KG1 (cell line): Measurements from ENCODE around the gene DPYSL5.
"Not testable (repeated sequence)": the region's sequence is repeated elsewhere in the genome, so short reads cannot be mapped to it uniquely, and the experiment has no call there.

Source experiments
- DNase-seq: peaks from one replicate; lab custom pipeline; 2025; lab: John Stamatoyannopoulos, UW

The DPYSL5 gene

DNA sequence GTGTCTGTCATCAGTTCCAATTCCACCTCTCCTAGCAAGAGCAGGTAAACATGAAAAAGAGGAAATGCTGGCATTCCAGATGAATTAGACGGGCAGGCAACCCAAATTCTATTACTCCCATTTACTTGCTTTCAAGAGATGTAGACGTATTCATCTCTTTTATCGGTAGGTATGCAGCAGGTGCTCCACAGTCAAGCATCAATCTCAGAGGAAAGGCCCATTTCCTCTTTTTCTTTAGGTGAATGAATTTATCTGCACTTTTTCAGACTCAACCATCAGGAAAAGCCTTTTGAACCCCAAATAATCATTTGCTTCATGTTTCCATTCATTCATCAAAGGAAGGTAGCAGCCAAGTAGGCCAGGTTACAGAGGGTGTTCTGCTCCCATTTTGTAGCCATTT lies 27.9 kb downstream of the DPYSL5 start:
- no peak for DNase-seq

DNA sequence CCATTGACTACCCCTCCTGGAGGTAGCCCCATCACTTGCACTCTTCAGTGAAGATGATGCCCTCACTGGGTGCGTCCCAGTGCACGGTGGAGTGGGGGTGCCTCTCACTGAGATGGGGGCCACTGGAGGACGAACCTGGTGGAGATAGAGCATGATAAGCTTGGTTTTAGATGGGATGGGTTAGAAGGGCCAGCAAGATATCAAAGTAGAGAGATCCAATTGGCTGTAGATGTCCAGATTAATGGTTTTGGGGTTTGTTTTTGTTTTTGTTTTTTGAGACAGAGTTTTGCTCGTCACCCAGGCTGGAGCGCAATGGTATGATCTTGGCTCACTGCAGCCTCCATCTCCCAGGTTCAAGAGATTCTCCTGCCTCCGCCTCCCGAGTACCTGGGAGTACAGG lies 28.3 kb downstream of the DPYSL5 start:
- no peak for DNase-seq

DNA sequence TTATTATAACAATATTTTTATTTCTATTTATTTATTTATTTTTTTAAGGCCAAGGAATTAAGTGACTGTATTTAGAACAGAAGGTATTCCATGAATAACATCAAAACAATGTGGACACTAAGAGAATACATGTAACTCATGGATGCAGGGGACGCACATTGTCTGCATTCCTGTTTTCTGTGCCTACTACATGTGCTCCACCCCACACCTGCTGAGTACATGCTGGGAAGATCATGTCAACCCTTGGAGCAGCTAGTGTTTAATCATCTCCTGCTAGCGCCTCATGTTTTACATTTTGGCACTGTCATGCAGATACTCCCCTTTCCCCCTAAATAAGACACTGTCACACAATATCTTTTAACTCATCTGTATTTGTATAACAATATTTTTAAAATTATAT lies 29.3 kb downstream of the DPYSL5 start:
- no peak for DNase-seq

DNA sequence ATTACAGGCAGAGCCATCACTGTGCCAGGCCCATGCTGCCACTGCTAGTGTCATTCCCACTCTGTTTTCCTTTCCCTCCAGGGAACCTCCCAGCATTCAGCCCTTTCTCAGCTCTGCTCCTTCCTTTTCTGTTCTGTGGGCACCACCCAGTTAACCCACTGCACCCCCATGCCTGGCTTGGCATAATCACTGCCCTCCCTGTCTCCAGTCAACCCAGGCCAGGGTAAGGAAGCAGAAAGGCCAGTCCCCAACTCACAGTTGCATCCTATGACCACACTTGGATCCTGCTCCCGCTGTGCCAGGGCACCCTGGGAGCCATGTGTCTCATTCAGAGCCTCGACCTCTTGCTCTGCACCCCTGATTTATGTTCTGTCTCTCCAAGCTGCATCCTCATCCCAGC lies 32.2 kb downstream of the DPYSL5 start:
- no peak for DNase-seq

DNA sequence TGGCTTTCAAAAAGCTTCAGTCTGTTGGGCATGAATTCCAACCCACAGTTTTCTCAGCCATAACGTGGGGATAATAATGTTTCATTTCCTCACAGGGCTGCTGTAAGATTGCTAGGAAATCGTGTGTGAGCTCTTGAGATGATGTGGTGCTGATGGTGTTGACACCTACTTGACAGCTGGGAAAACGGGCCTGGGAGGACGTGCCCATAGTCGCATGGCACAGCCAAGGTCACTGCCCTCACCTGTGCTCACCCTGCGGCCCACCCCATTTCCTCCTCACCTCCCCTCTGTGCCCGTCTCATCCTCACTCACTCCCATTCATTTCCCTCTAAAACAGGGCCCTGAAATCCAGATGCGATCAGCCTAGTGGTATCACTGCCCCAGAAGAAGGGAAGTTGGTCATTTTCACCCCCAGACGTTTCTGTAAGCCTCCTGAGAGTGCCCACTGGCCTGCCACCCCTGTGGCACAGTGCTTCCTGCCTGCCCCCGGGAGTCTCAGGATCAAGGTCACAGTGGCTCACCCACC lies 33.0 kb downstream of the DPYSL5 start:
- DNase-seq = no peak

DNA sequence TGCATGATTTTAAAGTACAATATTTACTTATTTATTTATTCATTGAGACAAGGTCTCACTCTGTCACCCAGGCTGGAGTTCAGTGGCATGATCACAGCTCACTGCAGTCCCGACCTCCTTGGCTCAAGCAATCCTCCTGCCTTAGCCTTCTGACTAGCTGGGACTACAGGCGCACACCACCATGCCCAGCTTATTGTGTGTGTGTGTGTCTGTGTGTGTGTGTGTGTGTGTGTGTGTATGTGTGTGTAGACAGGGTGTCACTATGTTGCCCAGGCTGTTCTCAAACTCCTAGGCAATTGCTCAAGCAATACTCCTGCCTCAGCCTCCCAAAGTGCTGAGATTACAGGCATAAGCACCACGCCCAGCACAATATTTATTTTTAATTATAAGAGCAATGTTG lies 34.3 kb downstream of the DPYSL5 start:
- not testable (repeated sequence) for DNase-seq

DNA sequence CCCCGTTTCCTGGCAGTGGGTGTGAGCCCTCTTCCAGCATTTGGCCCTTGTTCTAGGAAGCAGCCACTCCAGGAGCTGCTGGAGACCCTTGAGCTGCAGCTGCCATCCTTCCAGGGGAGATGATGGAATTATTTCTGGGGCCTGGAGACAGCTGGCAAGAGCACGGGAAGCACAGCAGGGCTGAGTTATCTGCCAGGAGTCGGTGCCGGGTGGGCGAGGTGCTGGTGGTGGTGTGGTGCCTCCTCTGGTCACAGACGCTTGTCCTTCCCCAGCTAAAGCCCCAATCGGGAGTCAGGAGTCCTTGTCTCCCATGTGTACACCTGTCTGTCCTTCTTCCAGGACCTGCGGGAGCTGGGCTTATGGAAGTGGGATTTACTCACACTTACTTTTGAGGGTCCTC lies 36.0 kb downstream of the DPYSL5 start:
- DNase-seq = no peak

DNA sequence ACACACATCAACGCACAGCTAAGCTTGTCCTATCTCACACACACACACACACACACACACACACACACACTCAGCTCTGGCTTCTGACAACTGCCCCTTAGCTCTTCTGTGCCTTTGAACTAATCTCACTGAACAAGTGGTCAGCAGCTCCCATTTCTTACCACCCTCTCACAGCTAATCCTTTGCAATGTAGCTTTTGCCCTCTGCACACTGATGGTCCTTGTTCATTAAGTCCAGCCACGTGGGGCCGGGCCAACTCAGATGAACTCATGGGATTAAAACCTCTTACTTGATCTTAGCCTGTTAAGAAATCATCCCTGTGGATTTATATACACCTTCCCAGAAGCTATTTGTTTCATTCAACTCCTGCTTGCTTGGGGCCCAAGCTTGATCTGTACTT lies 36.6 kb downstream of the DPYSL5 start:
- no peak for DNase-seq

DNA sequence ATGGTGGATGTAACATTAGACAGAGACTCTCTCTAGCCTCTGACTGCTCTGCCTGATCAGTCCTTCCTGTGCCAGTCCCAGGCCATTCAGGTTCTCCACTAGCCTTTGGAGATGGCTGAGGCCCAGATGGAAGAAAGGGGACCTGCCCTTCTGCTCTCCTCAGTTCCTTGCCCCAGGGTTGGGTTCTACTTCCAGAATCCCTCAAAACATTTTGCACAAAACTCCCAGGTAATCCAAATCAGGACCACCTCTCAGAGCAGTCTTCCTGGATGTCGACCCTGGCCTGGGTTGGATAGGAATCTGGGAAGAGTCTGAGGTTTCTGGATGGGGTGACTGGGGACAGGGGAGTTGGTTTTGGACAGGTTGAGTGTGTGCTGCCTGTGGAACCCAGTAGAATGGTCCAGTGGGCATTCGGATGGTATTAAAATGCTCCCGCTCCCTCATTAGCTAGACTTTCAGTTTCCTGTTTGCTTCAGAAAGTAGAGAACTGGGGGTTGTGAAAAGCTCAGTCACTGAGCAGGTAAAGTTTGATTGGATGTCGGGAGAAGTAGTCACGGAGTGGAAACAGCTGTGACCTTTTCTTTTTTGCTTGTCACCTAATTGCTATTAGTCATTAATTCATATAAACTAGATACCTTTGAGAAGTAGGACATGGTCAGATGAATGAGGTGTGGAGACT lies 37.9 kb downstream of the DPYSL5 start:
- no peak for DNase-seq

DNA sequence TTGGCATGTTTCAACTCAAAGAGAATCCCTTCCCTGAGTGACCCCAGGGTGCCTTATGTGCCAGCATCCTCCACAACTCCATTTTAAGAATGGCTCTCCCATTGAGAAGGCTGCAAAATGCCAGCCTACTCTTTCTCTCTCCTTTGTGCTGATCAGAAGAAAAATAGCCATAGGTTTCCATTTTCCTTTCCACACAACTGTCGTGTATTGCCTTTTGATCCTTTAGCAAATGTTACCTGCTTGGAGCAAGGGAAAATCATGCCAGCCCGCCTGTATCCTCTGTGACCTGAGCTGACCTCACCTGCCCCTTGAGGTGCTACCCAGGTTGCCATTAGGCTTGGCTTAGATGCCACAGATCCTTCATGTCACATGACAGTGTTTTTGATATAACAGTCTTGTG lies 38.8 kb downstream of the DPYSL5 start:
- no peak for DNase-seq

DNA sequence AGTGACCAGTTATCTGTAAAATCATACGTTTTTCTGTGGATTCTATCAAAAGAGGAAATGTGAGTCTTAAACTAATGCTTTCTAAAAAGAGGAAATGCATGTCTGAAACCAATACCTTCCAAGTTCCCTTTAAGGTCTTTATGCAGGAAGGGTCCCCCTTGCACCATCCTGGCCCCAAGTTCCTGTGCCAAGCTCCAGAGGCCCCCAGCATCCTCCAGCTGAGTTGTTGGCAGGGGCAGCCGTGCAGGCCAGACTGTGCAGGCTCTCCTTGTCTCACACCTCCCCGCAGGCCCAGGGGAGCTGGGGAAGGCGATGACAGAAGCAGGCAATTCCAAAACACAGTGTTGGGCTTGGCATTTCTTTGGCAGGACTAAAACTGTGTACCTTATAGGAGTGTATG lies 39.2 kb downstream of the DPYSL5 start:
- peak; percentile 26 for DNase-seq

DNA sequence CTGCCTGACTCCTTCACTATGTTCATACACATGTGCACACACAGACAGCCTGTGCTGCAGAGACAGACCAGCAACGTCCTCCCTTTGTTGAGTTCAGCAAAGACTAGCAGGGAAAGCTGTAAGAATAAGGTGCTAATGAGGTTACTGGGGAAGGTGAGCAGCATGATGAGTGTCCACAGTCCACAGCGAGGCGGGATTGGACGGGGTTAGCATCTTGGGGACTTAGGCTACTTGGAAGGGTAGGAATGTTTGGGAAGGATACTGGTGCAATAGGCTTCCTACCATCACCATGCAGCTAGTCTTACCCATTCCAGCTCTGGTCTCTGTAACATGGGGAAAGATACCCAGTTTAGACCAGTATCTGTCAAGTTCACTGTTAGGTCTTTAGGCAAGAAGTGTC lies 41.9 kb downstream of the DPYSL5 start:
- DNase-seq = no peak

DNA sequence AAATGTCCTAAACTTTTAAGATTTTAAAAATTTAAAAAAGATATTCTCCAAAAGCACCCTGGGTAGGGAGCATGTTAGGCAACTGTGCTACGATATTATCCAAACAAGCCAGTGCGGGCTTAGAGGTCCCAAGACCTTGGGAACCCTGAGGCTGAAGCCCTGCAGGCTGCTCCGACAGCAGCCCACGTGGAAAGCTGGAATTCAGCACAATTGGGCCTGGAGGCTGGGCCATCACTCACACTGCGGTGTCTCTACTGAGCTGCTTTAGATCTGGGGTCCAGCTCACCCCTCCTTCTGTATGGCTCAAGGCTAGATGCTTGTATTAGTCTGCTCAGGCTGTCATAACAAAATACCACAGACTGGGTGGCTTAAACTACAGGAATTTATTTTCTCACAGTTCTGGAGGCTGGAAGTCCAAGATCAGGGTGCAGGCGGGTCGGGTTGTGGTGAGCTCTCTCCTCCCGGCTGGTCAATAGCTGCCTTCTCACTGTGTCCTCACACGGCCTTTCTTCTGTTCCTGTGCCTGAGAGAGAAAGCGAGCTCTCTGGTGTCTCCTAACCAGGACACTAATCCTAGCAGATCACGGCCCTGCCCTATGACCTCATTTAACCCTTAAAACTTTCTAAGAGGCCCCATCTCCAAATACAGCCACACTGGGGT lies 42.5 kb downstream of the DPYSL5 start:
- DNase-seq = no peak

DNA sequence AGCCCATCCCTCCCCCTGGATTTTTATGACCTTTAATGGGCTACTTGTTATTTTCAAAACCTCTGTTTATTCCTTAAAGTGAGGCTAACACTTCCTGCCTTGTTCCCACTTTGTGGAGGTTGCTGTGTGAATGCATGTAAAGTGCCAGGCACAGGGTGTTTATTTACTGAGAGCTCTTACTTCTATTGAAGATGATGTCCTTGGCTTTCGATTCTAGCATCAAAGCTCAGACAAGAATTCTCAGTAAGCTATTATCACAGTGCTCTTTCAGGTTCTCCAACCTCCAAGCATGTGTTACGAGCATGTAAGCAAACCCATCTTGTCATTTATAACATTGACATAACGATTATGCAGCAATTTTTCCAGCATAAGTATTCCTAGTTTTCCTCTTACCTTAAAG lies 44.2 kb downstream of the DPYSL5 start:
- DNase-seq = no peak

DNA sequence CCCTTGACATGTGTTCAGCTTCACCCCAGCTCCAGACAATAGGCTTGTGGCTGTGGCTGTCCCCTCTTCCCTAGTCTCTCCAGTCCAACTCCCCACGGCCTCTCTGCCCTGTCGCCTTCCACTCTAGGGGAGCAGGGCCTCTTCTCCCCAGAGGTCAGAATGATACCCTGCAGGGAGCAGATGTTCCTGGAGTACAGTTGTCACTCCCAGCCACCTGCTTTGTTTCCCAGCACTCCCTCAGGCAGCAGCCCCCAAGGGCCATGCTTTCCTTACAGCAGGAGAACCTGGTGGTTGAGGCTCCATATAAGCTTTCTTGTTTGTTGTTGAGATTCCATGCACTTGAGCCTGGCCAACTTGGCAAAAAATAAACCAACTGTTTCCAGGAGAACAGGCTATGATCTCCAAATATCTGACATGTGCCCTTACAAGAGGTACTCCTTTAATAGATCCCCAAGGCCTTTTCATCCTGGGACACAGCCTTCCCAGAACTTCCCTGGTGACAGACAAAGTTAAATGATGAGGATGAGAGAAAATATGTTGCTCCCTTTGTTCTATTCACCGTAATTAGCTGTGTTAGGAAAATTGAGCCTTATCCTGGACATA lies 45.1 kb downstream of the DPYSL5 start:
- no peak for DNase-seq

DNA sequence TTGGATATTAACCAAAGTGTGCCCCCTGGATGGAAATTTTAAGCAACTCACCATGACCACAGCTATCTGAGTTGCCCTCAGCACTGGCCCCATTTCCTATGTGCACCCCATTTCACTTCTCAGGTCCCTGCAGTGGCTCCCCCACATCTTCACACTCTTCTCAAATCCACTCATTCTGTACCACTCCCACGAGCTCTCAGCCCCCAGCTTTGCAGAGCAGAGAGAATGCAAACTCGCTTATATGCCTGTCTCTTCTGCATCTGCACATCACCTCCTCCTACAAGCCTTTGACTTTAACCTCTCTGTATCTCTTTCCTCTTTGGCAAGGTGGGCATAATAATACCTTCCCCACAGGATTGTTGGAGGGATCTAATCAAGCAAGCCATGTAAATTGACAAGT lies 46.2 kb downstream of the DPYSL5 start:
- DNase-seq = no peak

DNA sequence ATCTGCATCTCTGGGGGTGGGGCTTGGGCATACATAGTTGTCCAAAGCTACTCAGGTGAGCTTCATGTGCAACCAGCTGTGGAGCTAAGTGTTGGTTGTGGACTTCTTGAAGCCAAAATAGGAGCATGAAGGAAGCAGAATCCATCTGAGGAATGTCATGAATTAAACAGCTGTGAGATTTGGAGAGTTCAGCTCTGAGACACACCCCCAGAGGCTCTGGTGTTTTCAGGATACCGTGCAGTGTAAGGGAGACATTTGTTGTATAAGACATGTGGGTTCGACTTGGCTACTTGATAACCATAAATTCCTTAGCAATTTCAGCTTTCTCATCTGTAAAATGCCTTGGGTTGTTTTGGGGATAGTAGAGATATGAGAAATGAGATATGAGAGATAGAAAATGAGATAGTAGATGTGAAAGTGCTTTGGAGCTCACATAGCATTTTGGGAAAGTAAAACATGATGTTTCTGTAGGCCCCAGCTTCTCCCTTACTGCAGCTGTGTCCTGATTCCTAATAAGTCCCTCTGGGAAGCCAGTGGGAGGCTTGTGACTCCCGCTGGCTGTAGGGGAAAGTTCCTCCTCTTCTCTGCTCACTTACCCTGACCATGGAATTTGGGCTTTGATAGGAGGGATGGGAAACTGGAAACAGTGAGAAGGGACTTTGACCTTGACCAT lies 50.0 kb downstream of the DPYSL5 start:
- no peak for DNase-seq

DNA sequence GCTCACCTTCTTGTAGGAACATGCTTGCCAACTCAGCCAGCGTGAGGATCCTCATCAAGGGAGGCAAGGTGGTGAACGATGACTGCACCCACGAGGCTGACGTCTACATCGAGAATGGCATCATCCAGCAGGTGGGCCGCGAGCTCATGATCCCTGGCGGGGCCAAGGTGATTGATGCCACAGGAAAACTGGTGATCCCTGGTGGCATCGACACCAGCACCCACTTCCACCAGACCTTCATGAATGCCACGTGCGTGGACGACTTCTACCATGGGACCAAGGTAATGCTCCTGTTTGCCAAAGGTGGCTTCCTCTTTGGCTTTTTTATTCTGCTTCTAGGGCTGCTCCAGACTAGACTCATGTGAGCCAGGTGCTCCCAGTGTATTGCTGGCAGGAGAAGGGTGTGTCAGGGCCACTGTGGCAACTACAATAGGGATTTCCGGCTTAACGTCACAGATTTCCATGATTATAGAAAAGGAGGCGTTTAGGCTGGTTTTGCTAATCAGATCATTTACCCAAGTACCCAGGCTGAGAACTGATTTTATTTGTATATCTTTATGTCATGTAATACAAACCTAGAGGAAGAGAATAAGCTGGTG lies 50.6 kb downstream of the DPYSL5 start:
- DNase-seq = no peak

DNA sequence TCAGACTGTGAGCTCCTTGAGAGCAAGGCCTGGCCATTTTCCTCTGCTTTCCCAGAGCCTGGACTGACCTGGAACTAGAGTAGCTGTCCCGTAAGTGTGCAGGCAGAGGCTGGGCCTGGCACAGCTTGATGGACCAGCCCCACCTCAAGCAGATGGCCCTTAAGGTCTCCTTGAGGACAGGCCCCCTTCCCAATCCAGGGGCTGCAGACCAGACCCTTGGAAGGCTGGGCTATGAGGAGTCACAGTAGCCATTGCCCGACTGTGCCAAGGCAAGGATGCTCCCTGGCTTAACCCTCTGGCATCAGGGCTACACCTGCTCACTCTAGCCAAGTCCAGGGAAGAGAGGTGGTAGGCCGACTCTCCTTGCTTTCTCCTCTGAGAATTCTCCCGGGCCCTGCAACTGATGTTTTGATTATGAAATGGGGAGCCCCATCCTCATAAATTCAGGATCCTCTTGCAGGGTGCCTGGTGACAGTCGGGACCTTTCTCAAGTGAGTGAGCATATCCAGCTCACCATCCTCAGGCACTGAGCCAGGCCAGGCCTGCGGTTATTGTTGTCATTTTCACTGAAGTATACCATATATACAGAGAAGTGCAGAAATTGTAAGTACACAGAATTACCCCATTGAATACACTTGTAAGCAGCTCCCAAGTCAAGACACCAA lies 51.7 kb downstream of the DPYSL5 start:
- DNase-seq = no peak

DNA sequence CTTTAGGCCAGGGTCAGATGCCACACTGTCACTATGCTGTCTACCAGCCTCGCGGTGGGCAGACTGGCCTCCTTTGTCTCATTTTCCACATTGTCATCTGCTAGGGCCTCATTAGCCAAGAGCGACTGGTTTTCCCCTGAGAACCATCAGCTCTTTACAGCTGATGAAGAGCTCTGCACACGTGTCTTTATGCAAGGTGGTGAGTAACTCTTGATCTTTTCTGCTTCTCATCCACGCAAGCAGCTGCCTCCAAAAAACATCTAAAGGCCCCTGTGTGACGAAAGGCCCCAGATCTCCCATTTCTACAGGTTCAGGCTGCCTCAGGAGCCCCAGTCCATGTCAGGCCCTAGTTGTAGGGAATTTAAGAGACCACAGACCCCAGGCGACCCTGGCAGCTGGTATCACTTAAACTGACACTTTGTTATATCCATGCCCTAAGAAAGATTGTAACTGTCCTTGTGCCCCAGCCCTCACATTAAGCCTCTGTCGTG lies 52.9 kb downstream of the DPYSL5 start:
- no peak for DNase-seq

DNA sequence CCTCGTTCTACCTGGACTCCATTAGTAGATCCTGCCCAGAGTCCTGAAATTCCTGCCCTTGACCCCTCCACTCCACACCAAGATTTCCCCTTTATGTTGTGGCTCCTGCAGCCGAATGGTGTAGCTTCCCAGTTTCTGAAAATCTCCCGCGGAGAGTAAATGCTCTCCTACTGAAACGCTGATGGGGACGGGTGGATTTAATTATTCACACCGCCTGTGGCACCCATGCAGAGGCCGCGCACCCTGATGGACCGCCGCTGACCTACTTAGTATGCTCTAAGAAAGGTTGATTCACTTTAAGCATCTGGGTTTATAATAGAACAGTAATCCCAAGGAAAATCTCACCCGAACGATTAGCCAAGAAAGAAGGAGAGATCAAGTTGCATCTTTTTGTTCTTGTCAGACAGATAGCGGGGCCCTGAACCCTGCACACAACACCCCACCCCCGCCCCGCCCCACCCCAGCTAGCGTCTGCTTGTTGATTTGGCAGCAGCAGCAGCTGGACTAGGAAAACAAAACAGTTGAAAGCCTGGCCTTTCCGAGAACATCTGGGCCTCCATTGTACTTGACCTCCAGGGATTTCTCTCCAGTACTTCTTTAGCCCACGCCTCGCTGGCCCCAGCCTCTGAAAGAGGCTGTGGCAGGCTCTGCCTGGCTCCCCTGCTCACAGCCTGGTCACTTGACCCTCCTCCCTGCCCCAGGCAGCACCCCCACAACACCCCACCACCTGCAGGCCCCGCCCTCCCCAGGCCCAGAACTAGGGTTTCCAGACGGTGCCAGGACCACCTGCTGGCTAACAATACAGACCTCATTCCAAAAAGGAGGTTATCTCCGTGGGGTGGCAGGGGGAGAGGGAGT lies 53.6 kb downstream of the DPYSL5 start:
- no peak for DNase-seq
